A673 (cell line): ENCODE results near the gene STK33. TPM values are rescaled to one million over a fixed set of nuclear protein-coding genes. Genes with fewer than 3 reads are reported as not detected.

Experiments
- BruUV-seq: library from RNA; stranded (reverse); fragments of 400-500 nt; replicated peaks from 2 replicates; lab custom pipeline; 2021; lab: Mats Ljungman, UMichigan
- CTCF ChIA-PET: fragments of 300-600 bp; sonication (Branson Sonifier 250); formaldehyde crosslinking; loops from one replicate; lab custom pipeline; 2022; ENCODE audit warnings: antibody characterized with exemption; lab: Charles Lee
- POLR2A ChIA-PET: fragments of 300-600 bp; sonication (Branson Sonifier 250); formaldehyde crosslinking; loops from one replicate; lab custom pipeline; 2022; ENCODE audit warnings: antibody characterized with exemption; ENCODE audit not compliant: low non-redundant PET; lab: Charles Lee
- DNase-seq: peaks from one replicate; pipeline ENCODE4 v3.0.0-alpha.2; 2015; ENCODE audit warnings: low spot score
- H3K27ac ChIP-seq: fragments of 200-600 bp; sonication (generic); 2 replicates; pipeline ENCODE4 v1.5.1; 2016; ENCODE audit warnings: mixed run types, low read depth, mild to moderate bottlenecking, mixed read lengths, antibody characterized with exemption, low read length; ENCODE audit not compliant: poor library complexity, severe bottlenecking
- H3K27me3 ChIP-seq: fragments of 200-600 bp; sonication (generic); replicated peaks from 2 replicates; pipeline ENCODE4 v1.6.1; 2017; ENCODE audit warnings: mixed run types, low read depth, mild to moderate bottlenecking, mixed read lengths, antibody characterized with exemption, low read length; ENCODE audit not compliant: insufficient read depth, poor library complexity
- H3K36me3 ChIP-seq: fragments of 200-600 bp; sonication (generic); 2 replicates; pipeline ENCODE4 v1.6.1; 2016; ENCODE audit warnings: mixed run types, mild to moderate bottlenecking, mixed read lengths, antibody characterized with exemption, low read length; ENCODE audit not compliant: insufficient read depth, poor library complexity, severe bottlenecking
- H3K4me1 ChIP-seq: fragments of 200-600 bp; sonication (generic); 2 replicates; pipeline ENCODE4 v1.6.1; 2017; ENCODE audit warnings: mixed run types, mild to moderate bottlenecking, mixed read lengths, antibody characterized with exemption, low read length; ENCODE audit not compliant: insufficient read depth, poor library complexity, severe bottlenecking
- H3K4me3 ChIP-seq: fragments of 200-600 bp; sonication (generic); 2 replicates; pipeline ENCODE4 v1.5.1; 2016; ENCODE audit warnings: low read depth, mixed run types, mild to moderate bottlenecking, mixed read lengths, low read length; ENCODE audit not compliant: poor library complexity, severe bottlenecking
- H3K9me3 ChIP-seq: fragments of 200-600 bp; sonication (generic); 2 replicates; pipeline ENCODE4 v1.6.1; 2016; ENCODE audit warnings: mixed run types, low read depth, mild to moderate bottlenecking, mixed read lengths, antibody characterized with exemption, low read length; ENCODE audit not compliant: poor library complexity, severe bottlenecking
- CTCF ChIP-seq: fragments of 300-800, 200-600 bp; sonication (generic); conservative IDR thresholded peaks from 2 replicates; pipeline ENCODE4 v1.5.1; 2017; ENCODE audit warnings: low read depth, mild to moderate bottlenecking, antibody characterized with exemption, low read length, moderate library complexity, mixed read lengths
- EZH2 ChIP-seq: fragments of 200-600 bp; sonication (generic); IDR thresholded peaks from 2 replicates; pipeline ENCODE4 v1.6.1; 2017; ENCODE audit warnings: borderline replicate concordance, low read depth, mild to moderate bottlenecking, mixed read lengths, antibody characterized with exemption, low read length; ENCODE audit not compliant: poor library complexity, severe bottlenecking
- intact Hi-C: fragments of 100-400 bp; cut with micrococcal nuclease; formaldehyde crosslinking; loops from one replicate; pipeline ENCODE4 v1.10.0; 2022; ENCODE audit not compliant: unreplicated experiment
- total RNA-seq: library from RNA; stranded (reverse); gene quantifications from 2 replicates; pipeline ENCODE4 v1.2.3, GENCODE V29; 2021

Gene STK33
- total RNA-seq, 1 experiment from 2014 or later: not detected

GRCh38 chr11:8382436-8383053 is 211.5 kb downstream of the STK33 start:
- ChIA-PET CTCF (no interaction called here), POLR2A (no interaction called here)
- Histone ChIP-seq H3K36me3 (no peaks in the 10 kb centered on the region), H3K4me1 (no peaks in the 10 kb centered on the region), H3K9me3 (no peaks in the 10 kb centered on the region), H3K27me3 (peaks cover 10% of the 10 kb centered on the region), H3K27ac (no peak overlapping the region), H3K4me3 (no peak overlapping the region)
- no TSS peak for BruUV-seq
- peak; percentile 39 for DNase-seq
- TF ChIP-seq EZH2 (no peak), CTCF (no peak)
- intact Hi-C loops: loop anchor here (5.0 kb wide), 1 partner anchor 185 kb away; no protein-coding TSS in a partner anchor

GRCh38 chr11:8381871-8382396 is 212.1 kb downstream of the STK33 start:
- no peak for DNase-seq
- H3K4me1 ChIP-seq: no peaks in the 10 kb centered on the region
- CTCF ChIA-PET: no interaction called here
- no peaks in the 10 kb centered on the region for H3K9me3 ChIP-seq
- no TSS peak for BruUV-seq
- POLR2A ChIA-PET: no interaction called here
- TF ChIP-seq CTCF (no peak), EZH2 (no peak)
- peaks cover 12% of the 10 kb centered on the region for H3K27me3 ChIP-seq
- H3K36me3 ChIP-seq: no peaks in the 10 kb centered on the region
- H3K4me3 ChIP-seq: no peak overlapping the region
- intact Hi-C loops: loop anchor here (5.0 kb wide), 1 partner anchor 185 kb away; no protein-coding TSS in a partner anchor
- no peak overlapping the region for H3K27ac ChIP-seq

GRCh38 chr11:8381343-8381742 is 212.7 kb downstream of the STK33 start:
- CTCF ChIA-PET: no interaction called here
- intact Hi-C loops: loop anchor here (5.0 kb wide), 1 partner anchor 186 kb away; no protein-coding TSS in a partner anchor

More at GRCh38 chr11:8381343-8381742, 212.7 kb downstream of the STK33 start:
- no peak overlapping the region for H3K4me3 ChIP-seq
- BruUV-seq: no TSS peak
- no peaks in the 10 kb centered on the region for H3K9me3 ChIP-seq
- H3K4me1 ChIP-seq: no peaks in the 10 kb centered on the region
- no peaks in the 10 kb centered on the region for H3K36me3 ChIP-seq
- POLR2A ChIA-PET: no interaction called here
- TF ChIP-seq CTCF (no peak), EZH2 (no peak)
- DNase-seq: no peak
- no peak overlapping the region for H3K27ac ChIP-seq
- peaks cover 15% of the 10 kb centered on the region for H3K27me3 ChIP-seq
